T-helper 2 cell (primary cell): ENCODE measurements around the gene BICRA.
"Not testable (repeated sequence)": the region's sequence is repeated elsewhere in the genome, so short reads cannot be mapped to it uniquely, and the experiment has no call there.

Experiments
- DNase-seq, 5 experiments: peaks; one replicate each; pipeline versions ENCODE4 v3.0.0 to v3.0.0-alpha.2; 2012 to 2022

BICRA gene

DNA sequence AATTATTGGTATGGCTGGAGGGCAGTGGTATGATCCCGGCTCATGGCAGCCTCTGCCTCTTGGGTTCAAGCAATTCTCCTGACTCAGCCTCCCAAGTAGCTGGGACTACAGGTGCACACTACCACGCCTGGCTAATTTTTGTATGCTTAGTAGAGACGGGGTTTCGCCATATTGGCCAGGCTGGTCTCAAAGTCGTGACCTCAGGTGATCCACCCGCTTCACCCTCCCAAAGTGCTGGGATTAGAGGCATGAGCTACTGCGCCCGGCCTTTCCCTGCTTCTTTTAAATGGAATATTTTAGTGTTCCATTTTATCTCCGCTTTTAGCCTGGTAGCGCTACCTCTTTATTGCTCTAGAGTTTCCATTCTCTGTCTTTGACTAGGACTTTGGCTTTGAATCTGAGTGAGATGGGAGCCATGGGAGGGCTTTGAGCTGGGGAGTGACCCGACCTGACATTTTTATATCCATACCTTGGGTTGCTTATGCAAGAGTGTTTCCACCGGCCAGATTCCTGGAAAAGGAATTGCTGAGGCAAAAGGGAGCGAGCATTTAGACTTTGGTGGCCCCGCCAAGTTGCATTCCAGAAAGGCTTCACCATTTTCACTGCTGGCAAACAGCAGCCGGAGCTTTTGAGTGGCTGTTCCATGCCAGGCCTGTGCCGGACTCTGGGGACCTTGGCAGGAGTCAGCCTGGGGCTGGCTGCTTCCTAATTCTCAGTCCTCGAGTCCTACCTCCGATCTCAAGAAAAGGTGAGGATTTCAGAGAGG, 22.9 kb downstream of the BICRA start:
- no peak for DNase-seq

DNA sequence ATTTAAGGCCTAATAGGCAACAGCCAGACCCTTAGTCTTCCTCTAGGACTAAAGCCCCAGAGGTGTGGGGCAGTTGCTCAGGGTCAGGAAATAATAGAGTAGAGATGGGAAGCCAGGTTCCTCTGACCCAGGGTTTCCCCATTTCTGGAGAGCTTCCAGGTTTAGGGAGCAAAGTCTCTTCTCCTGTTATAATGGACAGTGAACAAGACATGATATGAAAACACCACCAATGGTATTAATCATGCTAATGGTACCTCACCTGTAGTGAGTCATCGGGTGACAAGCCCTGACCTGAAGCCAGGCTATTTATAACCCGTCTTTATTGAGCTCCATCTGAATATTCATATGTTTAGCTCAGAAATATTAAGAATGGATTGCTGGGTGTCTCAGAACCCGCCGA, 24.6 kb downstream of the BICRA start:
- no peak for DNase-seq

DNA sequence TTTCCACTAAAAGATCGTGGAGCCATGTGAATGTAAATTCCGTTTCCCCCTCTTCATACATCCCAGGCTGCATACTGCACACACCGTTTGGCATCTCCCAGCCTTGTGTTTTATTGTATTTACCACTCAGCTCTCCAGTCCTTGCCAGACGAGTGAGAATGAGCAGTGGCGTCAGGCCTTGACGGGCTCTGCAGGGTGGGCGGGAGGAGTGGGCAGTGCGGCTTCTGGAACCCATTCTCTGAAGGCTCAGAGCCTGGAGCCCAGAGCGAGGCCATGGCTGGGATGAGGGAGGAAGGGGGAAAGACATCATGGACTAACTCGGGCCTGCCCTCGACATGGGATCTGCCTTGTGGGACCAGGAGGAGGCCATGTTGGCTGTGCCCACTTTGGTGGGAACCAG, 25.1 kb downstream of the BICRA start:
- no peak for DNase-seq

DNA sequence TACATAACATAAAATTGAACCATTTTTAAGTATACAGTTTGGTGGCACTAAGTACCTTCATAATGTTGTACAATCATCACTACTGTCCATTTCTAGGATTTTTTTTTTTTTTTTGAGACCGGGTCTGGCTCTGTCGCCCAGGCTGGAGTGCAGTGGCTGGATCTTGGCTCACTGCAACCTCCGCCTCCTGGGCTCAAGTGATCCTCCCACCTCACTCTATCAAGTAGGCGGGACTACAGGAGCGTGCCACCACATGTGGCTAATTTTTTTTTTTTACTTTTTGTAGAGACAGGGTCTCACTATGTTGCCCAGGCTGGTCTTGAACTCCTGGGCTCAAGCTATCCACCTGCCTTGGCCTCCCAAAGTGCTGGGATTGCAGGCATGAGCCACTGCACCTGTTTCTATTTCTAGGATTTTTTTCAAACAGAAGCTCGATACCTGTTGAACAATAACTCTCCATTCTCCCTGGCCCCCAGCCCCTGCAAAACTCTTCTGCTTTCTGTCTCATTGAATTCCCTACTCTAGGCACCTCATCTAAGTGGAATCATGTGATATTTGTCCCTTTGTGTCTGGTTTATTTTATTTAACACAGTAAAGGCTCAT, 26.3 kb downstream of the BICRA start:
- not testable (repeated sequence) for DNase-seq

DNA sequence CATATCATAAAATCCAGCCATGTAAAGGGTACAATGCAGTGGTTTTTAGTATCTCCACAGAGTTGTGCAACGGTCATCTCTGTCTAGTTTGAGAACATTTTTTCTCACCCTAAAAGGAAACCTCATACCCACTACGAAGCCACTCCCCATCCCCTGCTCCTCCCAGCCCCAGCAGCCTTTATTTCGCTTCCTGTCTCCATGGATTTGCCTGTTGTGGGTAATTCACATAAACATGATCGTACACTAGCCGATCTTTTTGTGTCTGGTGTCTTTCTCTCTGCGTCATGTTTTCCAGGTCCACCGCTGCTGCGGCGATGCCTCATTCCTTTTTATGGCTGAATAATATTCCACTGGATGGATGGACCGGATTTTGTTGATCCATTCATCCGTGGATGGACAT, 28.6 kb downstream of the BICRA start:
- DNase-seq, result no peak

DNA sequence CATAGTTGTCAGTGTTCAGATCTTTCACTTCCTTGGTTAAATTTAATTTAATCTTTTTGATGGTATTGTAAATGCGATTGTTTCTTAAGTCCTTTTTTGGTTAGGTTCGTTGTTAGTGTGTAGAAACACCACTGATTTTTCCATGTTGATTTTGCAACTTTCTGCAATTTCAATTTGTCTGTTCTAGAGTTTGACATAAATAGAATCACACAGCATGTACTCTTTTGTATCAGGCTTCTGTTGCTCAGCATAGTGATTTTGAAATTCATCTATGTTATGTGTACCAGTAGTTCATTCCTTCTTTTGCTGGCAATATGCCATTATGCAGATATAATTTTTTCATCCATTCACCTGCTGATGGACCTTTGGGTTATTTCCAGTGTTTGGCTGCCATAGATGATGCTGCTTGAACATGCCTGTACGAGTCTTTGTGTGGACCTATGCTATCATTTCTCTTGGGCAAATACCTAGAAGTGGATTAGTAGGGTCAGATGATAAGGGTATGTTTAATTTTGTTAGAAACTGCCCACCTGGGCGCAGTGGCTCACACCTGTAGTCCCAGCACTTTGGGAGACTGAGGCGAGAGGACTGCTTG, 33.1 kb downstream of the BICRA start:
- no peak for DNase-seq

DNA sequence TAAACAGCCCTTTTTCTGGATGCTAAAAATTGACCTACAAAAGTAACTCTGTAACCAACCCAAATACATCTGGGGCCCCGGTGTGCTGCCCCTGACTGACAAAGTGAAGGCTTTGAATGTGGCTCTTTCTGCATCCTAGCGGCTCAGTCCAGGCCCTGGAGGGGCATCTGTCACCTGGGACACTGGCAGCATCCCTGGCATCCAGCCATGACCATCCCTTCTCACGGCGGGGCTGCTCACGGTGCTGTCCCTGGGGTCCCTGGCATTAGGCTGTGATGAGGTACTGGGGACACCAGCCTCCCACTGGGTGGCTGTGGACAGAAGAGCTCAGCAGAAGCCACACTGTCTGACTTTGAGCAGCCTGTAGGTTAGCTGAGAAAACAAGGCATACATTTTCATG, 34.3 kb downstream of the BICRA start:
- DNase-seq, result no peak

DNA sequence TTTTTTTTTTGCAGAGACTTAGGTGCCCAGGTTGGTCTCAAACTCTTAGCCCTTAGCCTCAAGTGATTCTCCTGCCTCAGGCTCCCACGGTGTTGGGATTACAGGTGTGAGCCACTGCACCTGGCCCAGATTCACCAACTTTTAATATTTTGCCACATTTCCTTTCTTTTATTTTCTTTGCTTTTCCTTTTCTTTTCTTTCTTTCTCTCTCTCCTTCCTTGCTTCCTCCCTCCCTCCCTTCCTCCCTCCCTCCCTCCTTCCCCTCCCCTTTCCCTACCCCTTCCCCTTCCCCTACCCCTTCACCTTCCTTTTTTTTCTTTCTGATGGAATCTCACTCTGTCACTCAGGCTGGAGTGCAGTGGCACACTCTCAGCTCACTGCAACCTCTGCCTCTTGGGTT, 35.3 kb downstream of the BICRA start:
- no peak for DNase-seq

DNA sequence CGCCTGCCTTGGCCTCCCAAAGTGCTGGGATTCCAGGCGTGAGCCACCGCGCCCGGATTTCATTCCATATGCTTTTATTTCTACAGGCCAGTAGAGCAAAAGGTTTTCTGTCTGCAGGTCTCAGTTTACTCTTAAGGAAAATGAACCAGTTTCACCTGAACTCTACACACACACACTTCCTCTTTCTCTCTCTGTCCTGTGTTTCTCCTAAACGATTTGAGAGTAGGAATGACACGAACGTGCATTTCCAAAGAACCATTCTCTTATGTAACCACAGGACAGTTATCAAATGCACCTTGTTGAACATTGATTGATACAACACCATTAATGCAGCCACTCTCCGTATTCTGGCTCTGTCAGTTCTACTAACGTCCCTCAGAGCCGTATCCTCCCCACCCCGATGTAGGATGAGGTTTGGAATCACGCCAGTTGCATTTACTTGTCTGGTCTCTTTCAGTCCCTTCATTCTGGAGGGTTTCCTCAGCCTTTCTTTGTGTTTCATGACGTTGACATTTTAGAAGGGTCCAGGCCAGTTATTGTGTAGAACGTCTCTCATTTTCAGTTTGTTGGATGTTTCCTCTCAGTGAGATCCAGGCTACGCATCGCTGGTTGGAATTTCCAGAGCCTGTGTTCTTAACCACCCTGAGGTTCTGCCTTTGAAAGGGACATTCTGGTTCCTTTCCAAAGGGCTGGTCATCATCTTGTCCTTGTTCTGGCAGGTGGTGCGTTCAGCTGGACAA, 36.0 kb downstream of the BICRA start:
- DNase-seq, result no peak

DNA sequence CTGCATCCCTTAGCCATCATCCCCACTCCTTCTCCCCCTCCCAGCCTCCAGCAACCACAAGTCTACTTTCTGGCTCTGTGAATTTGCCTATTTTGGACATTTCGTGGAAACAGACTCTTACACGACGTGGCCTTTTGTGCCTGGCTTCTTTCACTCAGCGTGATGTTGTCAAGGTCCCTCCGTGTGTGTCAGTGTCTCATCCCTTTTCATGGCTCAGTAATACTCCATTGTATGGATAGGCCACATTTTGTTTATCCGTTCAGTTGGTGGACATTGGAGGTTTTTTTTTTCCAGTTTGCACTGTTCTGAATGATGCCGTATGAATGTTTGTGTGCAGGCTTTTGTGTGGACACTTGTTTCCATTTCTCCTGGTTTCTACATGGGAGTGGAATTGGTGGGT, 38.0 kb downstream of the BICRA start:
- DNase-seq, result no peak

DNA sequence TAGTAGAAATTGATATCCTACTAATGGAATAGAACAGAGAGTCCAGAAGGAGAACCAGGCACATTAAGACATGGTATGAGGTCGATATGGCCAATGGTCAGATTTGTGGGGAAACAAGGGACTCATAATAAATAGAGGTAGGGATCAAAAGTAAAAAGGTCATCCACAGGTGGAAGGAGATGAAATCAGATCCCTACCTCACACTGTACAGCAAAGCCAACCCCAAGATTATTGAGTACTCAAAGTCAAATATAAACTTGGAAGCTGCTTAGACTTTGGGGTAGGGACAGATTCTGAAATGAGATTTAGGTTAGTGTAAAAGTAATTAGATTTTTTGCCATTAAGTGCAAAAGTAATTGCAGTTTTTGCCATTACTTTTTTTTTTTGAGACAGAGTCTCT, 40.7 kb downstream of the BICRA start:
- no peak for DNase-seq

DNA sequence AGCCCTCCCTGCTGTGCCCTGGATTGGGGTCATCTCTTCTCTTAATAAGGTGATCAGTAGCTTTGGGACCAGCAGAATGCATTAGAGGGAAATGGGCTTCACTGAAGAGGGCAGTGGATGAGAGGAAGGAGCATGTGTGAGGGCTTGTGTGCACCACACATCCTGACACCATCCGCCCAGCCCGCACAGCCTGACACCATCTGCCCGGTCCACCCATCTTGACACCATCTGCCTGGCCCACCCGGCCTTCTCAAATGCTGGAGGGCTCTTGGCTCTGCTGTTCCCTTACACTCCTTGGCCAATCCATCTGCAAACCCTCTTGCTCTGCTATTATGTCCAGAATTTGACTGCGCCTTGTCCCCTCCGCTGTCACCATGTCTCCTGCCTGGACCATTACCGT, 41.8 kb downstream of the BICRA start:
- no peak for DNase-seq

DNA sequence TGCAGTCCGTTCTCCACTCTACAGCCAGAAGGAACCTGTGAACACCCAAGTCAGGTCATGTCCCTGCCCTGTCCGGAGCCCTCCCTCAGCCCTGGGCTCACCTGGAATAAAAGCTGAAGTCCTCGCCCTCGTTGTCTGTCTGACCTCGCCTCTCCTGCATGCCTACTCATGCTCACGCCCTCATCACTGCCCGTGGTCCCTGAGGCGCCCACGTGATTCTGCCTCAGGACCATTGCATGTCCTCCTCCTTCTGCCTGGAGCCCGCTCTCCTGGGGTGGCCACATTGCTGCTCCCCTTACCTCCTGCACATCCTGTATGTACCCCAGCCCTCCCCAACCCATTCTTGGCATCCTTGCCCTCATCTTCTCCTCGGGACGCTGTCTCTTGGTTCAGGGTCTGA, 42.2 kb downstream of the BICRA start:
- no peak for DNase-seq

DNA sequence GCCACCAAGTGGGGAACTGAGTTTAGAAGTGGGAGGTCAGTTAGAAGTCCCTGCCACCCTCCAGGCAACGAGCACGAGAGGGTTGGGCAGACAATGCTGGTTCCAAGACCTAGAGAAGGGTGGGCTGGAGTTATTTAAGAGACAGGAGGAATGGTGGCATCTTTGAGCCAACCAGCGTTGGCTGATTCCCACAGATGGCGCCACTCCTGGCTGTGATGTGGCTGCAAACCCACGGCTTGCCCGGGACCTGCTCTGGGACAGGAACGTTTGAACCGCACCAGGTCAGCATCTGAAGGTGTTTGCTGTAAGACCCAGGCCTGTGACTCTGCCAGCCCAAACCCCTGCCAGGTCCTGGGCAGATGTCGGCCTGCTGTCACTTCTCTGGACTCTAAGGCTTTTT, 42.8 kb downstream of the BICRA start:
- no peak for DNase-seq

DNA sequence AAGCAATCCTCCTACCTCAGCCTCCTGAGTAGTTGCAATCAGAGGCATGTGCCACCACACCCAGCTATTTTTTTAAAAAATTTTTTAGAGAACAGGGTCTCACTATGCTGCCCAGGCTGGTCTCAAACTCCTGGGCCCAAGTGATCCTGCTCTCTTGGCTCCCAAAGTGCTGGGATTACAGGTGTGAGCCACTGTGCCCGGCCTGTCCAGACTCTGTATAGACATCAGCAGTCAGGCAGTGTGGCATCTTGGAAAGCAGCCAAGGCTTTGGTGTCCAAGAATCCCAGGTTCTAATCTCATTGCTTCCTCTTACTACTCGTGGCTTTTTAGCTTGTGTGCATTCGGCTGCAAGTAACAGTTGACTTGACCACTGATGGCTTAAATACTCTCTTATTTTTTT, 43.4 kb downstream of the BICRA start:
- no peak for DNase-seq

DNA sequence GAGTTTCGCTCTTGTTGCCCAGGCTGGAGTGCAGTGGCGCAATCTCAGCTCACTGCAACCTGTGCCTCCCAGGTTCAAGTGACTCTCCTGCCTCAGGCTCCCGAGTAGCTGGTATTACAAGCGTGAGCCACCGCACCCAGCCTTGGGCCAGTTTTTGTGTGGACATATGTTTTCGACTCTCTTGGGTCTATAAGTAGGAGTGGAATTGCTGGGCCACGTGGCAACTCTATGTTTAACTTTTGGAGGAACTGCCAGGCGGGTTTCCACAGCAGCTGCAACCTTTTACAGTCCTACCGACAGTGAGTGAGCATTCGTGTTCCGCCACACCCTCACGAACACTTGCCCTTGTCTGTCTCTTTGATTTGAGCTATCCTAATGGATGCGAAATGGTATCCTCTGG, 44.9 kb downstream of the BICRA start:
- DNase-seq, result no peak

DNA sequence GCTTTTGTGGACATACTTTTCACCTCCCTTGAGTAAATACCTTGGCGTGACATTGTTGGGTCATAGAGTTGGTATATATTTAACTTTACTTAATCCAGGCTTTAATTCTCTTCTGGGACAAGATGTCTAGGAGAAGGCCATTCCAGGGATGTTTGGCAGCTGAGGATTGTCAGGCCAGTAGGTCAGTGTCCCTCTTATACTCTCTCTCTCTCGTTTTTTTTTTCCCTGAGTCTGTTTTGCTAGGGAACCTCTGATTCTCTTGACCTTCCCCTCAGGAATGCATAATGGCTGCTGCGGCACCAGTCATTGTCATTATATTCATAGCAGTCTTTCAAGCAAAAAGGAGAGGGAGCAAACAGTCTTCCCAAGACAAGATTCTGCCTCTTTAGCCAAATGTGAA, 48.8 kb downstream of the BICRA start:
- DNase-seq, result no peak

DNA sequence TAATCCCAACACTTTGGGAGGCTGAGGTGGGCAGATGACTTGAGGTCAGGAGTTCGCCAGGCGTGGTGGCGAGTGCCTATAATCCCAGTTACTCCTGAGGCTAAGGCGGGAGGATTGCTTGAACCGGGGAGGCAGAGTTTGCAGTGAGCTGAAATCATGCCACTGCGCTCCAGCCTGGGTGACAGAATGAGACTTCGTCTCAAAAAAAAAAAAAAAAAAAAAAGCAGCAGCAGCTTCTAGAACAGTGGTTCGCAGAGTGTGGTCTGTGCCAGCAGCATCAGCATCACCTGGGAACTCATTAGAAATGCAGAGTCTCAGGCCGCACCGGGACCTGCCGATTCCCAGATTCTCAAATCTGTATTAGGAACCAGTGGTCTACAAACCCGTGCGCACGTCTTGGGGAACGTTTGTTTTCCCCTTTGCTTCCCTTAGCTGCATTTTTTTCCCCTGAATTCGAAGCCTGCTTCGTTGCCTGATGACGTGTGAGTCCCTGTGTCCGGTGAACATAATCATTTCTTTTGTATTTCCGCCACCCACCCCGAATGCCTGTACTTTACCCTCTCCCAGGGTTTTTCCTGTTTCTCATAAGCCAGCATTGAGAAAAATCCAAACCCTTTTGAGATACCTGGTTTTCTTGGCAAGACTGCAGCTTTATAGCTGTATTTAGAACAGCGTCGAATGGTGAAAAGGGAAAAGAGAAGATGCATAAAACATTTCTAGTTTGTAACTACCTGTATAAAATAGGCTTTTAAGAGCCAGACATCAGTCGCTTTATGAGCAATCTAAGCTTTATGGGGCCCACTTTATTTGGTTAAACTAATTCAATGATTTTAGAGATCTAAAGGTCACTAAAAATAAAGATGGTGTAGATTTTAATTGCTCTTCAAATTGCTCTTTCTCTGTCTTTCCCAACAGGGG, 49.8 kb downstream of the BICRA start:
- no peak for DNase-seq

DNA sequence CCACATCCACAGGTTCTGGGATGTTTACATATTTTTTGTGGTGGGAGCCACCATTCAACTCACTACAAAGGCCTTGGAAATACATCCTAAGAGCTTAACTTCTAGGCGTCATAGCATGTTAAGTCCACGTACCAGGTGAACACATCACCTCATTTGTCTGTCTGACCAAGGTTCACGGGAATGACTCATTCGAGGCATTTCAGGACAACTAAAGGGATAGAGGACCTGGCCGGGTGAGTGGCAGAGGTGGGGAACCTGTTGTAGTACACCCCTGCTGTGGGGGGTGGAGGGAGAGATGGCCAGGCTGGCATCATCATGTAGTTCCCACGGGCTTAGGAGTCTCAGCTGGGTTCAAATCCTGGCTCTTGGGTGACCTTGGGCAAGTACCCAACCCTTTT, 51.5 kb downstream of the BICRA start:
- DNase-seq, result no peak

DNA sequence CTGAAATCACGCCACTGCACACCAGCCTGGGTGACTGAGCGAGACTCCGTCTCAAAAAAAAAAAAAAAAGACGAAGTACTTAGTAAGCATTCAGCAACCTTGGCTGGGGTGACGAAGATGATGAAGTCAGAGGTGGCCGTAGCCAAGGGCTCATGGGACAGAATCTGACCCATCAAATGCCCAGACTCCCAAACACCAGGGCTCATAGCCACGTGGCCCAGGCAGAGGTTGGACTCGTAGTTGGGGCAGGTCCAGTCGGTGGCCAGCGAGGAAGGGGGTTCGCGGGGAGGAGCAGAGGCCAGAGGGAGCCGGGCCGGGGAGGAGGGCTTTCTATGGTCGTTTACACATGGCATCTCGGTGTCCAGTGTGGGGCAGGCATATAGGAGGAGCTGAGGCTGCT, 52.2 kb downstream of the BICRA start:
- DNase-seq, result no peak

DNA sequence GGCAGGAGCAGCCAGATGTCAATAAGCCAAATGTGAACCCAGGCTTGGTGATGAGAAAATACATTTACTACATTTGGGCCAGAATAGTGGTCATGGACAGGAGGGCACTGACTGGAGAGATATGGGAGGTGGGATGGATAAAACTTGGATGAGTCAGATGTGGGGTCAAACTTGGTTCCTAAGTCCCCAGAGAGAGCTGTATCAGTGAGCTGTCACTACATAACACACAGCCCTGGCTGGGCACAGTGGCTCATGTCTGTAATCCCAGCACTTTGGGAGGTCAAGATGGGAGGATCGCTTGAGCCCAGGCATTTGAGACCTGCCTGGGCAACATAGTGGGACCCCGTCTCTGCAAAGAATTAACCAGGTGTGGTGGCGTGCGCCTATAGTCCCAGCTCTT, 52.7 kb downstream of the BICRA start:
- DNase-seq, result no peak

DNA sequence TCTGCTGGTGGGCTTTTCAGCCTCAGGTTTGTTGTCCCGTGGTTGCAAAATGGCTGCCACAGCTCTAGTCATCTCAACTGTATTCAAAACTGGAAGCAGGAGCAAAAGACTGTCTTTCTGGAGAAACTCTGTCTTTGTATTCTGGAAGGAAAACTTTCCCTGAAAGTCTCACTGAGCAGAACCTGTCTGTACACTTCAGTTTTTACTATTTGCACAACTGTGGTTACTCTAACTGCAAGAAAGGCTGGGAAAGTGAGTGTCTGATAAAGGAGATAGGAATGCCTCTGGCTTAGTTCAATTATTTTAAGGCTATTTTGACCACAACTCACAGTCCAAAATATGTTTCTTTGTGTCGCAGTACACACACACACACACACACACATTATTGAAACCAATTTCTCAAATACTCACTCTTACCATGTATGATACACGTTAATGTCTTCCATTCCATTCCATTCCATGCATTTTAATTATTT, 54.5 kb downstream of the BICRA start:
- no peak for DNase-seq
